Measurements from ENCODE around the gene ANKS3.
"Not testable (repeated sequence)": the region's sequence is repeated elsewhere in the genome, so short reads cannot be mapped to it uniquely, and the experiment has no call there.

DNA sequence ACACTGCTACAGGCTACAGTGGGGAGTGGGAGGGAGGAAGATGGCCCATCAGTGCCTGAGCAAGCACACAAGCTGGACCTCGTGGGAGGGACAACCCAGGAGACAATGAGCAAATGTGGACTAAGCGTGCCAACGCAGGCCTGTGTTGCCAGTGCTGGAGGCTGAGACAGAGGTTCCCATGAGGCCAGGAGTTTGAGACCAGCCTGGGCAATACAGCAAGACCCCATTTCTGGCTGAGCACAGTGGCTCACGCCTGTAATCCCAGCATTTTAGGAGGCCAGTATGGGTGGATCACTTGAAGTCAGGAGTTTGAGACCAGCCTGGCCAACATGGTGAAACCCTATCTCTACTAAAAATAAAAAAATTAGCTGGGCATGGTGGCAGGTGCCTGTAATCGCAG, 4.3 kb upstream of the ANKS3 start:
- TF ChIP-seq, protein P1, sequence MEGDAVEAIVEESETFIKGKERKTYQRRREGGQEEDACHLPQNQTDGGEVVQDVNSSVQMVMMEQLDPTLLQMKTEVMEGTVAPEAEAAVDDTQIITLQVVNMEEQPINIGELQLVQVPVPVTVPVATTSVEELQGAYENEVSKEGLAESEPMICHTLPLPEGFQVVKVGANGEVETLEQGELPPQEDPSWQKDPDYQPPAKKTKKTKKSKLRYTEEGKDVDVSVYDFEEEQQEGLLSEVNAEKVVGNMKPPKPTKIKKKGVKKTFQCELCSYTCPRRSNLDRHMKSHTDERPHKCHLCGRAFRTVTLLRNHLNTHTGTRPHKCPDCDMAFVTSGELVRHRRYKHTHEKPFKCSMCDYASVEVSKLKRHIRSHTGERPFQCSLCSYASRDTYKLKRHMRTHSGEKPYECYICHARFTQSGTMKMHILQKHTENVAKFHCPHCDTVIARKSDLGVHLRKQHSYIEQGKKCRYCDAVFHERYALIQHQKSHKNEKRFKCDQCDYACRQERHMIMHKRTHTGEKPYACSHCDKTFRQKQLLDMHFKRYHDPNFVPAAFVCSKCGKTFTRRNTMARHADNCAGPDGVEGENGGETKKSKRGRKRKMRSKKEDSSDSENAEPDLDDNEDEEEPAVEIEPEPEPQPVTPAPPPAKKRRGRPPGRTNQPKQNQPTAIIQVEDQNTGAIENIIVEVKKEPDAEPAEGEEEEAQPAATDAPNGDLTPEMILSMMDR (optimal IDR thresholded peaks at IDR 0.05 in 1 of 3, IDR thresholded peaks at IDR 0.05 in 1 of 3, conservative IDR thresholded peaks at IDR 0.05 in 1 of 3; ENCODE audit: extremely low read depth in 1 of 3, insufficient read depth in 2 of 3, low read length in 3 of 3), result not testable (repeated sequence)
- TF ChIP-seq EZH2 (IDR thresholded peaks at IDR 0.05; ENCODE audit: low read length), result not testable (repeated sequence)

Measured in keratinocyte (primary cell).